Naive thymus-derived CD4-positive, alpha-beta T cell (primary cell): ENCODE data around the gene DNAJC1. TPM values are rescaled to one million over a fixed set of nuclear protein-coding genes. Genes with fewer than 3 reads are reported as not detected.

Experiments
- ATAC-seq: fragments of 150-1000 bp; cut with Tn5 transposase; 2 replicates; pipeline ENCODE4 v1.10.0; 2021; ENCODE audit warnings: mild to moderate bottlenecking, moderate library complexity
- CTCF ChIA-PET: fragments of 350-600 bp; sonication (Branson Sonifier 250); formaldehyde crosslinking; loops from one replicate; lab custom pipeline; 2021; ENCODE audit warnings: antibody characterized with exemption; lab: Charles Lee
- POLR2A ChIA-PET: fragments of 350-600 bp; sonication (Branson Sonifier 250); formaldehyde crosslinking; loops from one replicate; lab custom pipeline; 2021; ENCODE audit warnings: antibody characterized with exemption, inconsistent platforms; lab: Charles Lee
- DNase-seq, 9 donors: peaks; one replicate each; pipeline versions ENCODE4 v3.0.0 to v3.0.0-alpha.2; 2020 to 2022; ENCODE audit warnings: mixed read lengths in 1 of 9
- H3K27ac ChIP-seq: one replicate; pipeline ENCODE4 v1.7.0; 2013; ENCODE audit warnings: mild to moderate bottlenecking, low read depth, low read length, moderate library complexity
- H3K27me3 ChIP-seq, 2 donors: one replicate each; pipeline ENCODE4 v1.7.0; 2013; ENCODE audit warnings: low read length in 2 of 2, mild to moderate bottlenecking in 2 of 2, moderate library complexity in 2 of 2; ENCODE audit not compliant: control insufficient read depth in 2 of 2, insufficient read depth in 2 of 2
- H3K36me3 ChIP-seq, 3 experiments: 1 replicate in 2 of 3; 2 replicates in 1 of 3; pipeline ENCODE4 v1.7.0; 2013; ENCODE audit warnings: low read length in 3 of 3, mild to moderate bottlenecking in 3 of 3, moderate library complexity in 1 of 3; ENCODE audit not compliant: insufficient read depth in 3 of 3, control insufficient read depth in 2 of 3
- H3K4me1 ChIP-seq, 2 donors: one replicate each; pipeline ENCODE4 v1.7.0; 2013; ENCODE audit warnings: low read length in 2 of 2, mild to moderate bottlenecking in 2 of 2, moderate library complexity in 1 of 2; ENCODE audit not compliant: control insufficient read depth in 2 of 2, insufficient read depth in 2 of 2
- H3K4me3 ChIP-seq: 2 replicates; pipeline ENCODE4 v1.7.0; 2013; ENCODE audit warnings: mild to moderate bottlenecking, low read length
- H3K9me3 ChIP-seq, 3 experiments: 1 replicate in 2 of 3; 2 replicates in 1 of 3; pipeline ENCODE4 v1.7.0; 2013; ENCODE audit warnings: low read length in 3 of 3; ENCODE audit not compliant: control insufficient read depth in 2 of 3
- H3K27ac Mint-ChIP-seq, 9 donors: one replicate each; pipeline ENCODE4 v1.8.0; 2020 to 2022; ENCODE audit warnings: mixed read lengths in 9 of 9, mild to moderate bottlenecking in 8 of 9, moderate library complexity in 5 of 9, inconsistent platforms in 2 of 9
- H3K27me3 Mint-ChIP-seq, 5 donors: one replicate each; pipeline ENCODE4 v1.8.0; 2021 to 2022; ENCODE audit warnings: mixed read lengths in 5 of 5, mild to moderate bottlenecking in 1 of 5
- H3K36me3 Mint-ChIP-seq, 5 donors: one replicate each; pipeline ENCODE4 v1.8.0; 2020 to 2022; ENCODE audit warnings: mixed read lengths in 5 of 5, mild to moderate bottlenecking in 3 of 5, inconsistent platforms in 1 of 5
- H3K4me1 Mint-ChIP-seq, 7 donors: one replicate each; pipeline ENCODE4 v1.8.0; 2020 to 2022; ENCODE audit warnings: mixed read lengths in 7 of 7, mild to moderate bottlenecking in 3 of 7, inconsistent platforms in 1 of 7
- H3K4me3 Mint-ChIP-seq, 10 donors: one replicate each; pipeline ENCODE4 v1.8.0; 2020 to 2022; ENCODE audit warnings: mild to moderate bottlenecking in 10 of 10, mixed read lengths in 10 of 10, moderate library complexity in 6 of 10, inconsistent platforms in 2 of 10
- H3K9me3 Mint-ChIP-seq, 11 donors: one replicate each; pipeline ENCODE4 v1.8.0; 2020 to 2022; ENCODE audit warnings: mixed read lengths in 11 of 11, mild to moderate bottlenecking in 4 of 11, inconsistent platforms in 1 of 11, moderate library complexity in 1 of 11
- intact Hi-C, 2 donors: fragments of 100-400 bp; cut with micrococcal nuclease; formaldehyde crosslinking; loops; one replicate each; pipeline ENCODE4 v1.15.1; 2023
- polyA plus RNA-seq, 2 donors: library from polyadenylated mRNA; unstranded; fragments of 300-500 nt; fragmentation: Illumina TruSeq; gene quantifications; one replicate each; pipeline ENCODE4 v1.2.3, GENCODE V29; 2021
- total RNA-seq, 6 experiments: library from RNA in 5 of 6; stranded (reverse) in 5 of 6; gene quantifications; 1 replicate in 5 of 6; 2 replicates in 1 of 6; pipeline ENCODE4 v1.2.3 and lab custom pipeline; 2021 to 2026

The DNAJC1 gene
- total and polyA plus RNA-seq, 7 experiments from 2014 or later, result 9.4 to 23.9 (median 12.1) TPM

DNA sequence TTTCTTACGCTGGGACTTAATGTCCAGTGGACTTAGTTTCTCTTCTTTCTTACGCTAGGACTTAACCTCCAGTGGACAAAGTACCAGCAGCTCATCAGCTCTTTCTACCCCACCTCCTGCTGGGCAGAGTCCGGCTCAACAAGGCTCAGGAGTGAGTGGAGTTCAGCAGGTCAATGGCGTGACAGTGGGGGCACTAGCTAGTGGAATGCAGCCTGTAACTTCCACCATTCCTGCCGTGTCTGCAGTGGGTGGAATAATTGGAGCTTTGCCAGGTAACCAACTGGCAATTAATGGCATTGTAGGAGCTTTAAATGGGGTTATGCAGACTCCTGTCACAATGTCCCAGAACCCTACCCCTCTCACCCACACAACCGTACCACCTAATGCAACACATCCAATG lies 269.8 kb downstream of the DNAJC1 start:
- peaks cover 19 to 41% (median 34%) of the 10 kb centered on the region in 7 donors for H3K4me1 Mint-ChIP-seq
- POLR2A ChIA-PET, result no interaction called here
- peak overlapping the region in 2 of 9 donors; percentile 32 to 77 for H3K27ac Mint-ChIP-seq
- ATAC-seq (no peak), DNase-seq (no peak)
- peaks cover 14 to 38% (median 27%) of the 10 kb centered on the region in 5 donors for H3K36me3 Mint-ChIP-seq
- intact Hi-C loops, result loop anchor here (5.0 to 10.0 kb wide), 3 partner anchors 199 to 656 kb away; partner anchors contain the start of gene MLLT10 (in 1 of the 2)
- no peak overlapping the region for H3K4me3 Mint-ChIP-seq
- CTCF ChIA-PET, result interaction anchor here (1.6 kb wide), 1 partner anchor 22 kb away, joined by 3 read pairs; no protein-coding TSS in a partner anchor
- Histone ChIP-seq H3K4me3 (no peak overlapping the region), H3K36me3 (peaks cover 0 to 13% (median 7%) of the 10 kb centered on the region in 3 experiments), H3K27ac (no peak overlapping the region), H3K27me3 (no peaks in the 10 kb centered on the region), H3K4me1 (peaks cover 0 to 21% of the 10 kb centered on the region in 2 donors), H3K9me3 (no peaks in the 10 kb centered on the region)
- no peaks in the 10 kb centered on the region for H3K9me3 Mint-ChIP-seq
- H3K27me3 Mint-ChIP-seq, result no peaks in the 10 kb centered on the region

DNA sequence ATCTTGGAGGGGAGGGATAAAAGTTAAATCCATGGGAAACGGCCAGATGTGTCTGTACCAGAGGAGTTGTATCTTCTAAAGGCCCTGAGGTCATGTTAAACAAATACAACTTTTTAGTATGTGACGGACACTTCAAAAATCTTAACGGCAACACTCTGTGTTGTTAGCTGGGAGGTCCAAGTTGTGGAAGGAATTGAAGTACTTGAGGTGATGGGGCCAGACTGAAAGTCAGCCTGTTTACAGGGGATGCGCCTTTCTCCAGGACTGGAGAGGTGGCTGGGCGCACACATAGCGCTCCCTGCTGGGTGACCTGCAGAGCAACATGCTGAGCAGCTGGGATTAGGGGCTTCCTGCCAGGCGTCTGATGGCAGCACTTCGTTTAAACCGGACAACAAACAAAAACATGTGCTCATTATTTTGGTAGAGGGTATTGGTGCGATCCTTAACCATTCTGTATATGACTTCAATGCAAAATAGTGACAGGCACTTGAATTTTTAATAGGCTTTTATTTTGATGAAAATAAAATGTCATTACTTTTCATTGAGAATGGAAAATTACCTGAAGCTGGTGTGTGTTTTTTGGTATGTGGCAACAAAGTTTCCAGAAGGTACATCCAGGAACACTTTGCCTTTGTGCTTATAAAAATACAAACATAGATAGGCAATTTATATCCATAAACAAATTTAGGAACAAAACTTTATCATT lies 271.3 kb downstream of the DNAJC1 start:
- no peaks in the 10 kb centered on the region for H3K27me3 Mint-ChIP-seq
- peaks cover 0 to 19% of the 10 kb centered on the region in 2 donors for H3K4me1 ChIP-seq
- peaks cover 14 to 39% (median 21%) of the 10 kb centered on the region in 5 donors for H3K36me3 Mint-ChIP-seq
- peaks cover 0 to 13% (median 7%) of the 10 kb centered on the region in 3 experiments for H3K36me3 ChIP-seq
- H3K9me3 Mint-ChIP-seq, result no peaks in the 10 kb centered on the region
- CTCF ChIA-PET, result interaction anchor here (0.6 to 1.0 kb wide), 3 partner anchors 14 to 222 kb away, joined by 3 to 6 read pairs (median 3); no protein-coding TSS in a partner anchor
- POLR2A ChIA-PET, result interaction anchor here (1.2 kb wide), 1 partner anchor 8 kb away, joined by 3 read pairs; no protein-coding TSS in a partner anchor
- H3K4me1 Mint-ChIP-seq, result peaks cover 19 to 42% (median 35%) of the 10 kb centered on the region in 7 donors
- H3K27ac Mint-ChIP-seq, result peak overlapping the region in 4 of 9 donors; percentile 3 to 77 (median 60)
- no peaks in the 10 kb centered on the region for H3K27me3 ChIP-seq
- no peak overlapping the region for H3K4me3 ChIP-seq
- intact Hi-C loops, result loop anchor here (1.0 to 10.0 kb wide), 6 partner anchors 8 to 655 kb away; partner anchors contain the start of gene MLLT10 (in 1 of the 2)
- no peak overlapping the region for H3K4me3 Mint-ChIP-seq
- no peak overlapping the region for H3K27ac ChIP-seq
- ATAC-seq (peak; percentile 76), DNase-seq (peak in 6 of 9 donors; percentile 27 to 48 (median 34))
- no peaks in the 10 kb centered on the region for H3K9me3 ChIP-seq

DNA sequence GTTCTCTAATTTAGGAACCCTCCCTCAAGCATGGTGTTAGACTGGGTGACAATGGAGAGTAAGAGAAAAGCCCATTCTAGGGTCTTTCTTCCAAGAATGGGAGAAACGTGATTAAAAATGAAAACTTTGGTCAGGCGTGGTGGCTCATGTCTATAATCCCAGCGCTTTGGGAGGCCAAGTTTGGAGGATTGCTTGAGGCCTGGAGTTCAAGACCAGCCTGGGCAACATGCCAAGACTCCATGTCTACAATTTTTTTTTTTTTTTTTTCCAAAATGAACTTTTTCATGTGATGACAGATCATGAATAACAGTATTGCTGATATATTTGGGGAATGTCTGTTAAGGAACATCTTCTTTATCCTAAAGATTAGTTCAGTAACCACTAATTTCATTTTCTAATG lies 274.9 kb downstream of the DNAJC1 start:
- no peak for DNase-seq
- Histone ChIP-seq H3K4me3 (no peak overlapping the region), H3K27ac (no peak overlapping the region), H3K4me1 (peaks cover 0 to 15% of the 10 kb centered on the region in 2 donors), H3K27me3 (no peaks in the 10 kb centered on the region), H3K36me3 (peaks cover 0 to 9% (median 7%) of the 10 kb centered on the region in 3 experiments), H3K9me3 (no peaks in the 10 kb centered on the region)
- POLR2A ChIA-PET, result interaction anchor here (0.6 kb wide), 1 partner anchor 611 kb away, joined by 3 read pairs; no protein-coding TSS in a partner anchor
- Mint-ChIP-seq H3K27me3 (no peaks in the 10 kb centered on the region), H3K4me3 (no peak overlapping the region), H3K27ac (peak overlapping the region in 2 of 9 donors; percentile 30 to 78), H3K4me1 (peaks cover 16 to 48% (median 42%) of the 10 kb centered on the region in 7 donors), H3K36me3 (peaks cover 1 to 35% (median 17%) of the 10 kb centered on the region in 5 donors), H3K9me3 (no peaks in the 10 kb centered on the region)
- CTCF ChIA-PET, result no interaction called here
- intact Hi-C loops, result loop anchor here in 1 of 2 donors (10.0 kb wide), 1 partner anchor 226 kb away; no protein-coding TSS in a partner anchor
- no peak for ATAC-seq

GRCh38 chr10:21727452-21728168 lies 275.9 kb downstream of the DNAJC1 start:
- ChIA-PET CTCF (no interaction called here), POLR2A (interaction anchor here (0.6 to 1.0 kb wide), 3 partner anchors 11 to 605 kb away, joined by 3 read pairs; no protein-coding TSS in a partner anchor)
- DNase-seq, result peak in 4 of 9 donors; percentile 22 to 36 (median 24)
- Mint-ChIP-seq H3K36me3 (peaks cover 0 to 37% (median 17%) of the 10 kb centered on the region in 5 donors), H3K4me3 (peak overlapping the region in 7 of 10 donors; percentile 16 to 59 (median 47)), H3K9me3 (no peaks in the 10 kb centered on the region), H3K27me3 (no peaks in the 10 kb centered on the region), H3K4me1 (peaks cover 17 to 53% (median 42%) of the 10 kb centered on the region in 7 donors), H3K27ac (peak overlapping the region in 6 of 9 donors; percentile 47 to 84 (median 61))
- Histone ChIP-seq H3K27ac (no peak overlapping the region), H3K9me3 (no peaks in the 10 kb centered on the region), H3K27me3 (no peaks in the 10 kb centered on the region), H3K4me1 (peaks cover 0 to 15% of the 10 kb centered on the region in 2 donors), H3K4me3 (no peak overlapping the region), H3K36me3 (peaks cover 0 to 7% (median 7%) of the 10 kb centered on the region in 3 experiments)
- intact Hi-C loops, result loop anchor here in 1 of 2 donors (2.0 to 10.0 kb wide), 3 partner anchors 13 to 227 kb away; no protein-coding TSS in a partner anchor
- ATAC-seq, result peak; percentile 65

DNA sequence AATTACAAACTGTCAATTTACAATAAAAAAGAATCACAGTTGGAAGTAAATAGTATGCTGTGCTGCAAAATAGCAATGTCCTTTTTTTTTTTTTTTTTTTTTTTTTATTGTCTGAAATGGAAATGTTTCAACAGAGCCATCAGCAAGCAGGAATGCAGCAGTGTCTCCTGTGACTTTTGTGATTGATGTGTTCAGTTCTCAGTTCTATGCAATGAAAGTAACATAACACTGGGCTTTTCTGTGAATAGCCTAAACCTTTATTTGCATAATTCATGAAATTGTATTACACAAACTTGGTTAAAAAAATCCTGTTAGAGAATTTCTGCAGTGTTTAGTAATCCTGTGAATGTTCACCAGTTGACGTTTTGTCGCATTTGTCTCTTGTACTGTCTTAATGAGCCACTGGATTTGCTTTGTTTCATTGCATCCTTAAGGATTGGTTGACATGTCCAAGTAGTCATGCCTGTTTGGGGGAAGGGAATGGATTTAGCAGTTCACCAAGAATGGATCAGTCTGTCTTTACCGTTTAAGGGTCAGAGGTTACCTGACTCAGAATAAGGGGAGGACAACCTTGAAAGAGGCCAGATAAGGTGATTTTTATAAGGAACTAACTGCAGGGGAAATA lies 276.8 kb downstream of the DNAJC1 start:
- Mint-ChIP-seq H3K27me3 (no peaks in the 10 kb centered on the region), H3K4me1 (peaks cover 17 to 49% (median 38%) of the 10 kb centered on the region in 7 donors), H3K9me3 (no peaks in the 10 kb centered on the region), H3K27ac (peak overlapping the region in 1 of 9 donors; percentile 9), H3K36me3 (peaks cover 0 to 35% (median 14%) of the 10 kb centered on the region in 5 donors), H3K4me3 (peak overlapping the region in 2 of 10 donors; percentile 21 to 40)
- ChIA-PET POLR2A (interaction anchor here (1.8 kb wide), 1 partner anchor 38 kb away, joined by 6 read pairs; no protein-coding TSS in a partner anchor), CTCF (no interaction called here)
- Histone ChIP-seq H3K4me3 (no peak overlapping the region), H3K27me3 (no peaks in the 10 kb centered on the region), H3K27ac (no peak overlapping the region), H3K36me3 (peaks cover 0 to 7% (median 7%) of the 10 kb centered on the region in 3 experiments), H3K9me3 (no peaks in the 10 kb centered on the region), H3K4me1 (peaks cover 0 to 15% of the 10 kb centered on the region in 2 donors)
- DNase-seq (no peak), ATAC-seq (no peak)
- intact Hi-C loops, result loop anchor here in 1 of 2 donors (2.0 to 10.0 kb wide), 3 partner anchors 14 to 228 kb away; no protein-coding TSS in a partner anchor
